HG02798 (cell line): ENCODE measurements around the gene AUH.
"Not testable (repeated sequence)": the region's sequence is repeated elsewhere in the genome, so short reads cannot be mapped to it uniquely, and the experiment has no call there.

ENCODE experiments used
- ATAC-seq: cut with Tn5 transposase; IDR thresholded peaks from one replicate; pipeline ENCODE4 v1.9.1; 2021; ENCODE audit warnings: mild to moderate bottlenecking; ENCODE audit not compliant: unreplicated experiment, poor library complexity

AUH gene

GRCh38 chr9:91379426-91379825 is 17.7 kb upstream of the AUH start:
- ATAC-seq, result no peak

GRCh38 chr9:91378695-91379127 is 17.0 kb upstream of the AUH start:
- ATAC-seq, result no peak

- not testable (repeated sequence) for ATAC-seq
Measured at GRCh38 chr9:91378054-91378453, 16.3 kb upstream of the AUH start.

DNA sequence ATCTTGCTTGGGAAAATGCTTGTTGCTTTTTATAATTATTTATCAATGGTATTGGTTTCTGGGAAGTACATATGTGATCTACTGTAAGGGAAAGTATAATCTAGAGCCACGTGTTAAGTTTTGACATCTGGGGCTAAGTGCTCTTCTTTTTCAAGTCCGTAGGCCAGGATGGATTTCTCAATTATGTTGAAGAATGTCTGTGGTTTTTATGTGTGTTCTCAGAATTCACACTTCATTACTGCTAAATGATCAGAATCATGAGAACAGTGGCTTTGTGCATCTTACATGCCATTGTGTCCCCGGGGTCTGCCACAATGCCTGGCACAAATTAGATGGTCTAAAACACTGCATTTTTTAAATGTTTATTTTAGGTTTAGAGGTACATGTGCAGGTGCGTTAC is 14.5 kb upstream of the AUH start:
- no peak for ATAC-seq

DNA sequence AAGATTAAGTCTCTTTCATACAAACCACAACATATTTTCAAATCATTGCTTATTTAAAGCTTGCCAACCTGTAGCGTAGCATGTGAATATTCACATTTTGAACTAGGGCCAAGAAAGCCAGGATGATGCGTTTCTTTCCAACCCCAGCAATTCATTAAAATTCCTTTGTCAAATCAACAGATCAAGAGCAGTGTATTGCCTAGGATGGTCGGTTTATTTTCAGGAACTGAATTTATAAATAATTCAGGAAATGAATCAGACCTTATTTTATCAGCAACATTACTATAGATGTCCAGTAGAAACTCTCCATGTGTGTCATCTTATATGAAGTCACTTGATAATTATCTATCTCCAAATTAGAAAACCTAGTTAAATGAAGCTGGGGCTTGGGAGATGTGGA is 13.2 kb upstream of the AUH start:
- no peak for ATAC-seq

- no peak for ATAC-seq
Measured at GRCh38 chr9:91371894-91372293, 10.2 kb upstream of the AUH start.

- not testable (repeated sequence) for ATAC-seq
Measured at GRCh38 chr9:91370006-91370405, 8.3 kb upstream of the AUH start.

GRCh38 chr9:91364702-91365101 is 3.0 kb upstream of the AUH start:
- ATAC-seq, result no peak

- no peak for ATAC-seq
Measured at GRCh38 chr9:91364005-91364404, 2.3 kb upstream of the AUH start.

DNA sequence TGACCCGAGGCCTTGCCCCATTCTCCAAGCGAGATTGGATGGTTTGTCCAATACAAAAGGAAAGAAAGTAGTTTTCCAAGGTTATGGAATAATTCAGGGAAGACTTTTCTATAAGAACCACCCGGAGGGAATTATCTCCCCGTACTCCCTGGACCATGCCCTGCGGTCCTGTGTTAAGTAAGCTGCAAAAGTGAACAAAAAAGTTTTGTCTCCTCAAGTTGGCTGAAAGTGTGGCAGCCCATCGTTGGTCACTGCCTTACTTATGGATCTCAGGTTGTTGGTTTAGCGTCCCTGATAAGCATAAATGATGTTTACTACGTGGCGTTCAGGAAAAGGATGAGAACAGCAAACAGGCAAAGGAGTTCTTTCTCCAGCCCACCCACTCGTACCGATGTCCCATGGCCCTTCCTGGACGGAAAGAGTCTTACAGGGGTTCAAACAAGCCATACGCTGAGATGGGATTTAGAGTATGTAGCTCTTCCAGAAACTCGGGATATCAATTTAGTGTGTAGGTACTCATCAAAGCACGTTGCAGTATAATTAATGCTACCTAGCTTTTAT is 413 bp upstream of the AUH start:
- no peak for ATAC-seq

DNA sequence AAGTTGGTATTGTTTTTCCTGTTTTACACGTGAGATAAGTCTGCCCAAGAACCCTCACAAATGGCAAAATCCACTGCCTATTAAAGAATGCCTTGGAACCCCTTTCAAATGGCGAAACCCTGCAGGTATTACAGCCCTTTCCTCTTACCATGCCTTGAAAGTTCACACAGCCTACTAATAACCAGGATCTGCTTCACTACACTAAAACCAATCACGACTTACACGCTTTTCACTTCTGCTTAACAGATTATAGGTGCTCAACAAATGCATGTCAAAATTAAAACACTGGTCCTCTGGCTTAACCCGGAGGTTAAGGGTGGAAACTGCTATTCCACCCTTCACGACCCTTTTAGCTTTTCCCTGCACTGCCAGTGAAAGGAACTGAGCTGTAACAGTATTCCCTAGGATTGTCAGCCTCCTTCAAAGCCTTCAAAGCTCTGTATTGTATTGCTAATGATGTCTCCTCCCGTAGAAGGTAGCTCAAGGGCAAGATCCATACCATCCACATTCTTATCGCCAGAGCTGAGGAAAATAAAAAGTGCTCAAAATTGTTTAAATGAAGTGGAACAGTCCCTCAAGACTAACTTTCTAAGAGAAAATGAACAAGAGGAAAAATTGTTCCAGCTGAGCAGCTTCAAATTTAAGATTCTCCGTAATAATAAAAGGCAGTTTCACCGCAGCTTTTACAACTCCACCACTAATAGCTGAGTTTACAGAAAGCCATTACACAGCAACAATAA is 997 bp downstream of the AUH start:
- no peak for ATAC-seq

DNA sequence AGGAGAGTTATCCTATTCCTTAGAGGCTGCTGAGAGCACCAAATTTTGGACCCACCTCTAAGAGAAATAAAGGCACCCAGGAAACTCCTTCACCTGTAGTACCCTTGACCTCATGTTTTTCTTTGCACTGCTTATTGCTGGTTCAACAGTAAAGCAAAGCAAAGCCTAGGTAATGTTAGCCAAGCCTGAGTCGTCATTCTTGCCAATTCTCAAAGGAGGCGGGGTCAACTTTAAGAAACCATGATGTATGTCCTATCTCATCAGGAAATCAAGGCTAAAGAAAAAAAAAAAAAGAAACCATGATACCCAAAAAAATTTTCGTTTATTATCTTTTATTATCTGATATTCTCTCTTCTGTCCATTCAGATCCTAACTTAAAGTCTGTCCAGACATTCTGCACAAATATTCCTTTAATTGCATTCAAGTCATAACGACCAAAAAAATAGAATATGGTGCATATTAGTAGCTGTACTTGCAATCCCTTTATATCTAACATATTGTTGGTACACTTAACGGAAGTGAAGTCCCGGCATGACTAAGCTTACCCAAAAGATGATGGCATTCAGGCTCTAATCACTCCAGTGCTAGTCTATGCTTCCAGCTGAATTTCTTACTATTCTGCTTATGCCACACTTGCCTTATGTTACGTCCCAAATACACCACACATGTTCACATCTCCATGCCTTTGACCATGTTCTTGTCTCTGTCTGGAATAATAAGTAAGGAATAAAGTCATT is 1.8 kb downstream of the AUH start:
- ATAC-seq, result no peak

GRCh38 chr9:91359083-91359482 is 2.6 kb downstream of the AUH start:
- no peak for ATAC-seq

GRCh38 chr9:91354881-91355280 is 6.8 kb downstream of the AUH start:
- no peak for ATAC-seq

- no peak for ATAC-seq
Measured at GRCh38 chr9:91349115-91349555, 12.6 kb downstream of the AUH start.

DNA sequence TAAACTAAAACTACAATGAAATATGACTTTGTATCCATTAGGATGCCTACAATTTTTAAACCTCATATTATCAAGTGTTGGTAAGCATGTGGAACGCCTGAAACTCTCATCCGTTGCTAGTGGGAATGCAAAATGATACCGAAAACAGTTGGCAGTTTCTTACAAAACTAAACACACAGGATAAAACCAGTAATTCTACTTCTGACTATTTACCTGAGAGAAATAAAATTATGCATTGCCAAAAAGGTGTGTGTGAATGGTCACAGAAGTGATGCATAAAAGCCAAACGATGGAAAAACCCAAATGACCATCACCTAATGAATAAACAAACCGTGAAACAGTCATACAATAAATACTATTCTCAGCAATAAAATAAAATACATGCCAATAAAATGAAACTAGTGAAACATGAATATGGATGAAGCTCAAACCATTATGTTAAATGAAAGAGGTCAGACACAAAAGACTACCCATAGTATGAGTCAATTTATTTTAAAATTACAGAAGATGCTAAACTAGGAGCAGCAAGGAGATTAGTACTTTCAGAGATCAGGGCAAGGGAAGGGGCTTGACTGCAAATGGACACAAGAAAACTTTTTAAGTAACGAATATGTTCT is 13.4 kb downstream of the AUH start:
- no peak for ATAC-seq

- ATAC-seq, result no peak
Measured at GRCh38 chr9:91347377-91347776, 14.3 kb downstream of the AUH start.

DNA sequence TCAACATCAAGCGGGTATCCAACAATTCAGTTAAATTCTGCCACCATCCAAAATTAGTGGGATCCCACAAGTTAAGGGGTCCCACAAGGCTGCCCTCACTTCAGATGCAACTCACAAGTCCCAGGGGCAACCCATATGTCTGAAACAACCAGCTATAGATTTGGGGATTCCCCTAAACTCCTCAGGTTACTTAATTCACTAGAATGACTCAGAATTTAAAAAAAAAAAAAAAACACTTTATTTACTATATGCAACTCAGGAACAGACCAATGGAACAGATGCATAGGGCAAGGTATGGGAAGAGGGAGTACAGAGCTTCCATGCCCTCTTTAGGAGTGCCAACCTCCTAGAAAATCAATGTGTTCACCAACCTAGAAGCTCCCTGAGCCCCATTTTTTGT is 15.1 kb downstream of the AUH start:
- no peak for ATAC-seq

- no peak for ATAC-seq
Measured at GRCh38 chr9:91345978-91346377, 15.7 kb downstream of the AUH start.

DNA sequence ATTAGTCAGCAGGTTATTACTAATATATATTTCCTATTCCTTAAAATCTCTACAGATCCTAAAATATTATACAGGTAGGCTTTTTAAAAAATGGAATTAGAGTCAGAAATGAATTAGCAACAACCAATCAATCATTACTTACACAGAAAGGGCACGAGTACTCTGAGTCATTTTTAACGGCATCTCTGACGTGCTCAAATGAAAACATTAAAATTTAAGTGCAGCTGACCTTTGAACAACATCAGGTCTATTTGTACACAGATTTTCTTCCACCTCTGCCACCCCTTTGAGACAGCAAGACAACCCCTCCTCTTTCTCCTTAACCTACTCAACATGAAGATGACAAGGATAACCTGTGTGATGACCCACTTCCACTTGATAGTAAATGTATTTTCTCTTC is 19.1 kb downstream of the AUH start:
- no peak for ATAC-seq

GRCh38 chr9:91341749-91342148 is 20.0 kb downstream of the AUH start:
- ATAC-seq, result no peak
